Measurements from ENCODE around the gene DDX51.

DNA sequence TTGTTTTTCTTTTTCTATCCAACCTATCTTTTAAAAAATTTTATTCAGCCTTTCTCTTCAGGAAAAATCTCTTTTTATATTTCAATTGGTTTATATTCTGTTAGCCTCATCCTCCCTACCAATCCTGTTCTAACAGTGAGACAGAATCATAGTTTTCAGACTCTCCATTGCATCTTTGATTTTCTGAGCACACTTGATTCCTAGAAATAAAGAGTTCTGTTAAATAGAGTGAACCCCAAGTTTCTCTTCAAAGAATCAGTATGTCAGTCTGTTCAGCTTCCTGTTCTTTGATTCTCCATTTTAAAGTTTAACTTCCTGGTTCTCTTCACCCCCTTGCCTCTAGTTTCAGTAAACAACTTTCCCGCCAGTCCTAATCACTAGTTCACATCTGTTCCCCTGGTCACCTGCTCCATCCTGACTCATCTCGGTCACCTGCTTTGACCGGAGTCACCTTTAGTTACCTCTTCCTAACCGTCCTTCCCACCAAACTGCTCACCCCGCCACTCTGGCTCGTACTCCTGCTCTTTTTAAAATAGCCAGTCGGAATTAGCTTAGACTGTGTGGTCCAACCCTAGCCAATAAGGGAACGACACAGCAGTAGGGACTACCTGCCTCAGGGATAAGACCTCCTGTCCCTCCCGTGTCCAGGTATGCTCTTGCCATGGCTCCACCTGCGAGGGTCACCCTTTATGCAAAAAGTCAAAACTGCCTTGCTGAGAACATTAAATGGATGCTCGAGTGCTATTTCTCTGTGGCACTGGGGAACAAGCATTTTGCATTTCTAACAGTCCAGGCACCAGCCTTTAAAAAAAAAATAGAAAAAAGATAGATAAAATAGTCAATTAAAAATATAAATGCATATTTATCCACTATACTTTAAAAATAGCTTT is 48.4 kb downstream of the DDX51 start:
- TF ChIP-seq EZH2 (IDR thresholded peaks at IDR 0.05; ENCODE audit: low read depth): no peak
- TF ChIP-seq, protein P1, sequence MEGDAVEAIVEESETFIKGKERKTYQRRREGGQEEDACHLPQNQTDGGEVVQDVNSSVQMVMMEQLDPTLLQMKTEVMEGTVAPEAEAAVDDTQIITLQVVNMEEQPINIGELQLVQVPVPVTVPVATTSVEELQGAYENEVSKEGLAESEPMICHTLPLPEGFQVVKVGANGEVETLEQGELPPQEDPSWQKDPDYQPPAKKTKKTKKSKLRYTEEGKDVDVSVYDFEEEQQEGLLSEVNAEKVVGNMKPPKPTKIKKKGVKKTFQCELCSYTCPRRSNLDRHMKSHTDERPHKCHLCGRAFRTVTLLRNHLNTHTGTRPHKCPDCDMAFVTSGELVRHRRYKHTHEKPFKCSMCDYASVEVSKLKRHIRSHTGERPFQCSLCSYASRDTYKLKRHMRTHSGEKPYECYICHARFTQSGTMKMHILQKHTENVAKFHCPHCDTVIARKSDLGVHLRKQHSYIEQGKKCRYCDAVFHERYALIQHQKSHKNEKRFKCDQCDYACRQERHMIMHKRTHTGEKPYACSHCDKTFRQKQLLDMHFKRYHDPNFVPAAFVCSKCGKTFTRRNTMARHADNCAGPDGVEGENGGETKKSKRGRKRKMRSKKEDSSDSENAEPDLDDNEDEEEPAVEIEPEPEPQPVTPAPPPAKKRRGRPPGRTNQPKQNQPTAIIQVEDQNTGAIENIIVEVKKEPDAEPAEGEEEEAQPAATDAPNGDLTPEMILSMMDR (conservative IDR thresholded peaks at IDR 0.05): no peak

Measured in PC-9 (cell line).